KOPT-K1 (cell line): ENCODE data around the gene SSR4.
"Not testable (repeated sequence)": the region's sequence is repeated elsewhere in the genome, so short reads cannot be mapped to it uniquely, and the experiment has no call there.

Experiments used
- H3K27ac ChIP-seq: fragments of 200-600 bp; sonication (generic); 2 replicates; pipeline ENCODE4 v1.5.1; 2016; ENCODE audit warnings: antibody characterized with exemption, mild to moderate bottlenecking, low read depth, low read length; ENCODE audit not compliant: poor library complexity, severe bottlenecking
- H3K36me3 ChIP-seq: fragments of 200-600 bp; sonication (generic); 2 replicates; pipeline ENCODE4 v1.5.1; 2017; ENCODE audit warnings: antibody characterized with exemption, mild to moderate bottlenecking, low read length, moderate library complexity; ENCODE audit not compliant: insufficient read depth
- H3K9me3 ChIP-seq: fragments of 200-600 bp; sonication (generic); 2 replicates; pipeline ENCODE4 v1.5.1; 2017; ENCODE audit warnings: antibody characterized with exemption, low read length, mild to moderate bottlenecking; ENCODE audit not compliant: insufficient read depth, poor library complexity, severe bottlenecking

SSR4 gene

DNA sequence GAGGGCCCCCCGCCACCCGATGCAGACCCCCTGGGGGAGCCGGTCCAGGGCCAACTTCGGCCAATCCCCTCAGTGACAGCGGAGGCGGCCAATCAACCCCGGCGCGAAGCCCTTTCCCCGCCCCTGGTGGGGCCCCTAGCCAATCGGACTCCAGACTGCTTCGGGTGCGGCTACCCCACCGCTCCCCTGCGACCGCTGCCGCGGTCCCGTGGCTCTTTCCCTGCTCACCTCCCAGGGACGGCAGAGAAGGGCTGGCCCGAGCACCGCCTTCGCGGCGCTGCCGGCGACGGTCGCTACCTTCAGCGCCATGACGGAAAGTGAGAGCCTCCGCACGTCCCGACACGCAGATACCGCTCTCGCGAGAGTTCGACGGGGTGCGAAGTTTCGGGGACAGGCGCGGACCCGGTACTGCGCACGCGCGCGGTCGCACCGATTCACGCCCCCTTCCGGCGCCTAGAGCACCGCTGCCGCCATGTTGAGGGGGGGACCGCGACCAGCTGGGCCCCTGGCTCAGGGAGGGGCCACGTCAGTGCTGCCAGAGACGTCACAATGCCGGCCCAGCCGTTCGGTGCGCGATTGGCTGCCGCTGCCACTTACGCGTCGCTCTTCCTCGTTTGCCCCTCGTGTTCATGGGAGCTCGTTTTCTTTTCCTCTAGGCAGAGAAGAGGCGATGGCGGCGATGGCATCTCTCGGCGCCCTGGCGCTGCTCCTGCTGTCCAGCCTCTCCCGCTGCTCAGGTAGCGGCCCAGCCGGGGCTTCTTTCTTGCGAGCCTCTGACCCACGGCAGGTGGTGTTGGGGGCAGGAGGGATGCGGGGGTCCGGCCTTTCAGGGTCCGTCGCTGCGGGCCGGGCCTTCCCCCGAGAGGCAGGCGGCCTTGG, at the start of gene SSR4, which contains the start of gene IDH3G:
Gene SSR4 (plus strand): TSS at position 651 of the 879 bp plus-strand sequence. CDS start 20 bp downstream, at position 671.
Gene IDH3G (minus strand): TSS at position 358 of the 879 bp plus-strand sequence. CDS start 49 bp downstream, at position 309.
- Histone ChIP-seq H3K27ac (peak within 1 kb of the TSS; percentile 94), H3K36me3 (peaks cover 61% of the 10 kb centered on the region), H3K9me3 (no peaks in the 10 kb centered on the region)

- not testable (repeated sequence) for H3K9me3 ChIP-seq, H3K36me3 ChIP-seq, H3K27ac ChIP-seq
Observed at GRCh38 chrX:153745067-153745433, 49.4 kb upstream of the SSR4 start.

DNA sequence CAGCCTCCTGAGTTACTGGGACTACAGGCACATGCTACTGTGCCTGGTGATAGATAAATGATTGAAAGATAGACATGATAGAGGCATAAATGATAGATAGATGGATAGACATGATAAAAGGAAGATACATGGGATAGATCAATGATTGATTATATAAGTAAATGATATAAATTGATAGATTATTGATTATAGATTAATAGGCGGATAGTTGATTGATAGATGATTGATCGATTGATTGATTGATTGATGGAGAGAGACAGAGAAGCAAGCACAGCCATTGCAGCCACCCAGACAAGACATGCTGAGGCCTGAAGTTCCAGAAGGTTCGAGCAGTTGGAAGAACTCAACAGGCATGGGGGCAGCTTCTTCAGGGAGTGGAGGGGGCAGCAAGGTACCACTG, 48.1 kb upstream of the SSR4 start:
- no peaks in the 10 kb centered on the region for H3K36me3 ChIP-seq
- H3K27ac ChIP-seq, result no peak overlapping the region
- H3K9me3 ChIP-seq, result no peaks in the 10 kb centered on the region

DNA sequence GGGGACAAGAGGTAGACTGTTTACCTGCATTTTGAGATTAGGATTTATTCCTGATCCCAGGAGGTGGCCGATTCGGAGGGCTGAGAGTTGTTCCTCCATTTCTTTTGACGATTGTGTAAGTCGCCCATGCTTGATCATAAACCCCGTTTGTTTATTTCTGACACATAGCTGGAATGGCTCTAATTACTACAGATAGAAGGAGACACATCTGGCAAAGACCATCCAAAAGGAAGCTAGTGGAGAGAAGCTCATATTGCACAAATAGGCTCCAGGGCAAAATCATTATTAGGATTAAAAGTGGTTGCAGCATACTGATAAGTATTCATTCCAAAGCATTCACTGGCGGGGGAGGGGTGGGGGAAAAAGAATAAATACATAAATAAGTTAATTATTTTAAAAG, 47.5 kb upstream of the SSR4 start:
- H3K36me3 ChIP-seq, H3K9me3 ChIP-seq, H3K27ac ChIP-seq: not testable (repeated sequence)

DNA sequence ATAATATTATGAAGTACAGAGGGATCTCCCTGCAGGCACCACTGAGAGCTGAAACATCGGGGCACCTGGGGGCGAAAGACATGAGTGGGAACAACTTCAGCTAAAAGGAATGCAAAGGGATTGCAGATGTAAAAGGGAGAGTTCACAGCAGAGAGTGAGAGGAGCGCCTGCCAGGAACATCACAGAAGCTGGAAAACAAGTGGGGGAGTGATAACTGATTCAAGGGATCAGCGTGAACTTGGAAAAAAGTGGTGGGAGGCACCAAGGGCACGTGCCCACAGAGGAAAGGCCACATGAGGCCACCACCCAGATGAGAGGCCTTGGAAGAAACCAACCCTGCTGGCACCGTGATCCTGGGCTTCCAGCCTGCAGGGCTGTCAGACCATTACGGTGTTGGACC, 45.5 kb upstream of the SSR4 start:
- H3K9me3 ChIP-seq, H3K27ac ChIP-seq: not testable (repeated sequence)

DNA sequence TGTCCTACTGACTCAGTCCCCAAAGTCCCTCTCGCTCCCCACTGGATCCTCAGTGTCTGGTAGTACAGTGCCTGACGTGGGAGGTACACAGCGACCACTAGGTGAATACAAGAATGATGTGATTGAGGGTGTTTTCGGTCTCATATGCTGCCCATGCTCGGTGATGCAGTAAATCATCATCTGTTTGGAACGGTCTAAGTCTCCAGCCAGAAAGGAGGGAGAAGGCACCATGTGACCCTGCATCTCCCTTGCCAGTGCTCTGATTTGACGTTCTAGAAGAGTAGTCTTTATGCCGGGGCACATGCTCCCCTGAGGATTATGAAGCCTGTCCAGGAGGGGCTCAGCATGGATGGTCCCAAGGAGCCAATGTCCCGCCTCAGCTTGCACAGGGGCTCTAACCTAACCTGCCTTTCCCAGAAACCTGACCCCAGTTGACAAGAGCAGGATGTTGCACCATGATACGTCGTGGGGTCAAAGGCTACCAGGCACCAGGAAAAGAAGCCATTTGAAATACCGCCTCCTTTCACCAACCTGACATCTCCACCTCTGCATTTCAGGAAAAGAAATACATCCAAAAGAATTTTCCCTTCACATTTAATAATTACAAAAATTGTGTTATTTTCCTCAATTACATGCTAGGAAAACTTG, 44.2 kb upstream of the SSR4 start:
- Histone ChIP-seq H3K36me3 (no peaks in the 10 kb centered on the region), H3K9me3 (no peaks in the 10 kb centered on the region), H3K27ac (no peak overlapping the region)

More for the DNA sequence above, 45.5 kb upstream of the SSR4 start:
- H3K36me3 ChIP-seq, result not testable (repeated sequence)

DNA sequence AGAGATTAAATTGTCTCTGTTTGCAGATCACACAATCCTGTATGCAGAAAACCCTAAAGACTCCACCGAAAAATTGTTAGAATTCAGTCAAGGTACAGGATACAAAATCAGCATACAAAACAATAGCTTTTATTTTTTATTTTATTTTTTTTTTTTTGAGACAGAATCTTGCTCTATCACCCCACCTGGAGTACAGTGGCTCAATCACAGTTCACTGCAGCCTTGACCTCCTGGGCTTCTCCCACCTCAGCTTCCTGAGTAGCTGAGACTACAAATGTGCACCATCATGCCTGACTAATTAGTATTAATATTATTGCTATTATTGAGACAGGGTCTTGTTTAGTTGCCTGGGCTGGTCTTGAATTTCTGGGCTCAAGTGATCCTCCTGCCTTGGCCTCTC, 39.3 kb upstream of the SSR4 start:
- Histone ChIP-seq H3K36me3 (no peaks in the 10 kb centered on the region), H3K9me3 (no peaks in the 10 kb centered on the region), H3K27ac (no peak overlapping the region)

GRCh38 chrX:153761863-153762262, 32.6 kb upstream of the SSR4 start:
- H3K36me3 ChIP-seq, result no peaks in the 10 kb centered on the region

GRCh38 chrX:153762626-153763173, 31.8 kb upstream of the SSR4 start:
- no peaks in the 10 kb centered on the region for H3K36me3 ChIP-seq
- H3K27ac ChIP-seq, result no peak overlapping the region
- no peaks in the 10 kb centered on the region for H3K9me3 ChIP-seq

More at GRCh38 chrX:153761863-153762262, 32.6 kb upstream of the SSR4 start:
- Histone ChIP-seq H3K9me3 (no peaks in the 10 kb centered on the region), H3K27ac (no peak overlapping the region)

DNA sequence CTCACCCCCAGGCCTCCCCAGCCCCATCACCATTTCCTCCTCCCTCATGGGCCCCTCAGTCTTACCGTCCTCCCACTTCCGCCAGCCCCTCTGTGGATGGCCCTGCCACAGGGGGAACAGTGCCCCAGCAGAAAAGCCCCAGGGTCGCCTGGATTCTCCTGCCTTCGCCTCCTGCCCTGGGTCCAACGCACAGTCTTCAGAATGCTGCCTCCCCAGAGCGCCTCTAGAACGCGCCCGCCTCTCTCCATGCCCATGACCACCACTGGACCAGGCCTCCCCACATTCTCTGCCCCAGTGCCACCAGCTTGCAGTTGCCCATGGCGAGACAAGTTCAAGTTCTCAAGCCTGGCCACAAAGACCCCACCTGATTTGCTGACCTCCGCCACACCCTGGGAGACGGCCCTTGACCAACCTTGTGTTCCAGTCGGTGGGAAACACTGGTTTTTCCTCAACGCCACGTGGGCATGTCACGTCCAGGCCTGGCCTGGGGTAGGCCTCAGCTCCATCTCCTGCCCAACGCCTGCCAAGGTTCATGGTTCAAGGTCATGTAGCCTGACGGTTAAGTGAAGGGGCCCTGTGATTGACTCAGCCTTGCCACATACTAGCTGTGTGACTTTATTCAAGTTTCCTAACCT, 31.1 kb upstream of the SSR4 start:
- H3K9me3 ChIP-seq, result no peaks in the 10 kb centered on the region
- H3K27ac ChIP-seq, result no peak overlapping the region
- H3K36me3 ChIP-seq, result no peaks in the 10 kb centered on the region

GRCh38 chrX:153763989-153764755, 30.3 kb upstream of the SSR4 start, which contains the start of gene PLXNB3:
PLXNB3 (plus strand) TSS chrX:153764249; CDS start chrX:153765536, 1,287 bp downstream.
- no peak within 1 kb of the TSS for H3K27ac ChIP-seq
- H3K36me3 ChIP-seq, result no peaks in the 10 kb centered on the region
- no peaks in the 10 kb centered on the region for H3K9me3 ChIP-seq

DNA sequence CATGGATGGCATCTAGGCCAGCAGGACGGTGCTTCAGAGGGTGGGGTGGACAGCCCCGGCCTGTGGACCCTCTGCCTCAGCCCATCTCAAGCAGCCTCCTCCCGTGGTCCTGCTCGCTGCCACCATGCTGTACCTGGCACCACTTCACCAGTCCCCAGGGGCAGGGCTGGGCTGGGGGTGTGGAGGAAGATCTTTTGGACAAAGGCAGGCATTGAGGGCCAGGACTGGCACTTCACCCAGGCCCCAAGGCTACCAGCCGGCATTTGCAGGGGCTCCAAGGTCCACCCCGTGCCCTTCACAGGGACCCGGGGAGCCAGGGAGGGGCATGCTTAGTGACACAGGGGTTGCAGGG, 29.7 kb upstream of the SSR4 start:
- Histone ChIP-seq H3K27ac (no peak overlapping the region), H3K36me3 (no peaks in the 10 kb centered on the region), H3K9me3 (no peaks in the 10 kb centered on the region)

GRCh38 chrX:153765138-153766079, 29.1 kb upstream of the SSR4 start:
- H3K27ac ChIP-seq, result peak overlapping the region; percentile 51
- no peaks in the 10 kb centered on the region for H3K9me3 ChIP-seq
- H3K36me3 ChIP-seq, result no peaks in the 10 kb centered on the region
